ENCODE results near the gene TTC29.
A peak's percentile ranks its signal among the peaks of the same experiment; 100 is the strongest.
"Not testable (repeated sequence)": the region's sequence is repeated elsewhere in the genome, so short reads cannot be mapped to it uniquely, and the experiment has no call there.

TTC29 gene

GRCh38 chr4:146852360-146852759 is 93.3 kb downstream of the TTC29 start:
- DNase-seq: no peak

DNA sequence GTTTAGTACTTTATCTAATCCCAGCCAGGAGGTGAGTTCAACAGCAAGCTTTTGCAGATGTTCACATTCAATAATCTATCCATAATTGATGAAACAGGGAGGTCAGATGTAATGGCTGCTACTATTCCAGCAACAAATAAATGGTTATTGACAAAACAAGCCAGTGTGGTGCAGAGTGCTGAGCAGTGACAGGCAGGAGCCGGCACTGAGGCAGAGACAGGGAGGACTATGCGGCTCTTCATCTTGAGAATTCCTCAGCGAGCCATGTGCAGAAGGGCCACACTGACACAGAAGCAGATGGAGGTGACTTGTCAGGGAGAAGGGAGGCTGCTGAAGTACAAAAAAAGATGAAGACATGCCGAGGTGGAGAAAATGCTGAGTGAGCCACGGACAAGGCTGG is 98.3 kb downstream of the TTC29 start:
- DNase-seq: no peak

DNA sequence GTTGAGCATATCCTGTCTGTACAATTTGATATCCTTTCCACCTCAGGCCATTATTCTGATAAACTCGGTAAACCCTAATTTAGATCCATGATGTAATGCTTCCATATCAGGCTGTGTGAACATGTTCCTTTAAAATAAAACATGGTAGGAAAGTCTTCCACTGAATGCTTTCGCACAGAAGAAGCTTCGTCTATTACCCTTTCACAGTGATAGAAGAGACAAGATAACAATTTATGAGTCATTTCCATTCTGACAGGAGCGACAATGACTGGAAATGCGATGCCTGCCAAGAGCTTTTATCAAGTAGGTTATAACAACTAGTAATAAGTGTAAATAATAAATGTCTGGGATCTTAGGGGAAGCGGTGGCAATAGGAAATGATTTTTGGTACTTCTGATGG is 98.8 kb downstream of the TTC29 start:
- no peak for DNase-seq

DNA sequence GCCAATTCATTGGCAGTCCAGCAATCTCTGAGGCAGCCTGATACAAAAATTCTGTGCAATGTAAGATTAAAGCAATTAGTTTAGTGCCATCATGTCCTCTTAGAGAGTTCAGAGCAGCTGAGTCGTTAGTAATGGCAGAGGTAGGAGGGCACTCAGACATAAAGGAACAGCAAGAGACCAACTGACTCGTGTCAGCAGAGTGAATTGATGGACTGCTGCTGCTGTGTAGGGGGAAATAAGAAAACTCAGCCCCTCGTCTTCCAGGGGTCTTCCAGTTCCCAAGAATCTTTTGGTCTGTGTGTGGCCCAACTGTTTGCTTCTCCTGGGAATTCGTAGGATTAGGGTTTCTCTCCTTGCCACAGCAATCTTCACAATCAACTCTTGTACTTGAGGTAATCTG is 100.9 kb downstream of the TTC29 start:
- DNase-seq: no peak

GRCh38 chr4:146842876-146843275 is 102.8 kb downstream of the TTC29 start:
- no peak for DNase-seq

- DNase-seq: no peak
These were observed 104.9 kb downstream of the TTC29 start for GRCh38 chr4:146840731-146841130.

- DNase-seq: no peak
These were observed 110.6 kb downstream of the TTC29 start for GRCh38 chr4:146835096-146835495.

- no peak for DNase-seq
These were observed 111.2 kb downstream of the TTC29 start for GRCh38 chr4:146834263-146835034.

DNA sequence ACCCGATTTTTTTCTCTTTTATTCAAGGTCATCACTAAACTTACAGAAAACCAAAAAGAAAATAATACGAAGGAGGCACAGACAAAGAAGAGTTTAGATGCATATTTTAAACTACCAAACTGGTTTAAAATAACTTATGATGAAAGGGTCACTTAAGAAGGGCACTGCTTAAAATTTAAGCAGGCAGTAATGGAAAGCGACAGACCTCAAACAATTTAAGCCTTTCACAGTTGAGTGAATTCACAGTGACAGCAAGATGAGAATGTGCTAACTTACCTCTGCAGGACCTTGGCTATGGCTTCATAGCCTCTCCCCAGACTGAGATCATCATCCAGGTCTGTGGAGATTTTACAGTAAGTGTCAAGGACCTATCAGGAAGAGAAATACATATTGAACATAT is 112.1 kb downstream of the TTC29 start:
- DNase-seq: no peak

GRCh38 chr4:146822980-146823379 is 122.7 kb downstream of the TTC29 start:
- not testable (repeated sequence) for DNase-seq

GRCh38 chr4:146814750-146815149 is 130.9 kb downstream of the TTC29 start:
- DNase-seq: no peak

DNA sequence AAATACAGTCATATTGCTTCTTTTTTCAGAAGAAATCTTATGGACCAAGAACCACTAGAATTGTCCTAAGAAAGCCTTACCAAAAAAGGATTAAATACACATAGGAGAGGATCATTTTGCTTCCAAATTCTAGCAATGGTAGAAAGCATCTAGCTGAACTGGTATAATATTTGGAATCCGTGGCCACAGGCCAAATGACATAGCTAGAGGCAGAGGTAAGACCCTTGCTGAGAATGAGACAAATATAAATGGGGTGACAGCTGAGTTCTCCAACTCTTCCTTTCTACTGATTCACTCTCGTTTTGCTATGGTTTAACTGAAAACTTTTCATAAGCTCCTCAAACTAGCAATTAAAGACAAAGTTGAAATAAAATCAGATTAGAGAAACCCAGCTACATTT is 150.0 kb downstream of the TTC29 start:
- DNase-seq: no peak

DNA sequence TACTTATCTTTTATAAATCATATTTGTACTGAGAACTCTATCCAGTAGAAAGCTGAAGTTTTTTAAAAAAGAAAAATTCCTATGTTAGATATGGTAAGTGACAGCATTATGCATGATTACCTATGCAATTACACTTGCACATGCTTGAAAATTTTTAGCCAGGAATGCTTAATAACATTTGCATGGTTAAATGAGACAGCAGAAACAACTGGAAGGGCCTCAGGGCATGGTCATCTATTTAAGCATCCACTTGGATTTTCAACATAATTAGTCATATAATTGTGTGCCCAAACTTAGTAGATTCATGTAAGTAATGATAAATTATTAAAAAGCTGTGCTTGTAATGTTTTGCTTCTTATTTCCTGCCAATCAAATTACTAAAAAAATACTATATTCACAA is 151.9 kb downstream of the TTC29 start:
- no peak for DNase-seq

- DNase-seq: no peak
These were observed 154.2 kb downstream of the TTC29 start for GRCh38 chr4:146791439-146791838.

GRCh38 chr4:146790515-146790914 is 155.1 kb downstream of the TTC29 start:
- no peak for DNase-seq

DNA sequence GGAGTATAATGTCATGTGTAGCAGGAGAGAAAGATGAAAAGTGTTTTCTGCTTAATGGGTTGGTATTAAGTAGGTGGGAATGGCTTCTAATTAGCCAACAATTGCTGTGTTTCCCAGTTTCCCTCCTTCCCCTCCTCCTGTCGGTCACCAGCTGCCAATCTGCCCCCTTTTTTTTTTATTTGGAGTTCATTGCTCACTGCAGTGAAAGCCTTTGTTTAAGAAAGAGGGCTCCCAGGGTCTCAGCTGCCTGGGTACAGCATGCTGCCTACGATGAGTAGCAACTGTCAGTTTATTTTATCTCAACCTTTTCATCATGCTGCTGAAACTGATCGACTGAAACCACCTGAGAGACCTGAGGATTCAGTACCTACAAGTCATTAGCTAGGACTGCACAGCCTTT is 157.9 kb downstream of the TTC29 start:
- DNase-seq: no peak

- DNase-seq: no peak
These were observed 169.0 kb downstream of the TTC29 start for GRCh38 chr4:146776691-146777090.

DNA sequence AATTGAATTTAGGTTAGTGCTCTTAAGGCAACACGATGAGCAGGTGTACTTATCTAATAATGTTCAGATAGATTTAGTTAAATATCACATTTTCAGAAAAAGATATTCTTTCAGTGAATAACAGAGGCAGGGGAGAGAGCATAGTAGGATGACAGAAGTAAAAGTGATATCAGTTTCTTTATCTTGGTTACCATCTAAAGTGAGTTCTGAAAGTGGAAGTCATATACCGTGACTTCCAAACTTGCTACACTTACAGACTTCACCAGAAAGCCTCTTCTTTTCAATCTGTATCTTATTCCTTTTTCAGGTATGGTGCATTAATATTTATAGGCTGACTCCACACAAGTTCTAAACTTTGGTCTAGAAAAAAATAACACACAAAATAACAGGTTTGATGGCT is 182.1 kb downstream of the TTC29 start:
- no peak for DNase-seq

GRCh38 chr4:146762016-146762415 is 183.6 kb downstream of the TTC29 start:
- DNase-seq: no peak

- no peak for DNase-seq
These were observed 203.2 kb downstream of the TTC29 start for GRCh38 chr4:146742416-146742815.

- DNase-seq: no peak
These were observed 206.5 kb downstream of the TTC29 start for GRCh38 chr4:146739182-146739581.

GRCh38 chr4:146723519-146723918 is 222.1 kb downstream of the TTC29 start:
- peak; percentile 51 to 61 for DNase-seq

DNA sequence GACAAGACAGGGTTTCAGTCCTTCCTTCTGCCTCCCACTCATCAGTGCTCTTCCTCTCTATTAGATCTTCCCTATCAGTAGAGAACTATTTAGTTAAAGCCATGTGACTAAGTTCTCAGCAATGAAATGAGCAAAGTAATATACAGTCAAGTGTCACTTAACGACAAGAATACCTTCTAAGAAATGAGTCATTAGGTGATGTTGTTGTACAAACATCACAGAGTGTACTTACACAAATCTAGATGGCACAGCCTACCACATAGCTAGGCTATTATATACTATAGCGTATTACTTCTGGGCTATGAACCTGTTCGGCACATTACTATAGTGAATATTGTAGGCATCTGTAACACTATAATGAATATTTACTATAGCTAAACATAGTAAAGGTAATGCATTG is 235.7 kb downstream of the TTC29 start:
- no peak for DNase-seq

DNA sequence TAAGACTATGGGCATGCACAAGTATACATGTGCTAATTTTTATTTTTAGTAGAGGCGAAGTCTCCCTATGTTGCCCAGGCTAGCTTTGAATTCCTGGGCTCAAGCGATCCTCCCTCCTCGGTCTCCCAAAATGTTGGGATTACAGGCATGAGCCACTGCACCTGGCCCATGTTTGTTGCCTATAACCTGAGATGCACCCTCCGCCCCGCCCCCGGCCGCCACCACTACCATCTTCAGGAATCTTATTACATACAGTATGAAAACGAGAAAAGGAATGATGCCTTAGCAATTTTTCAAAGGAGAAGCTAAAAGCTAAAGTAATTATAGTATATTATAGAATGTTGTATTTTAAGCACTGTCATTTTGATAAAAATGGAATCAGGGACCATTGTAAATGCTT is 245.8 kb downstream of the TTC29 start:
- DNase-seq: no peak

DNA sequence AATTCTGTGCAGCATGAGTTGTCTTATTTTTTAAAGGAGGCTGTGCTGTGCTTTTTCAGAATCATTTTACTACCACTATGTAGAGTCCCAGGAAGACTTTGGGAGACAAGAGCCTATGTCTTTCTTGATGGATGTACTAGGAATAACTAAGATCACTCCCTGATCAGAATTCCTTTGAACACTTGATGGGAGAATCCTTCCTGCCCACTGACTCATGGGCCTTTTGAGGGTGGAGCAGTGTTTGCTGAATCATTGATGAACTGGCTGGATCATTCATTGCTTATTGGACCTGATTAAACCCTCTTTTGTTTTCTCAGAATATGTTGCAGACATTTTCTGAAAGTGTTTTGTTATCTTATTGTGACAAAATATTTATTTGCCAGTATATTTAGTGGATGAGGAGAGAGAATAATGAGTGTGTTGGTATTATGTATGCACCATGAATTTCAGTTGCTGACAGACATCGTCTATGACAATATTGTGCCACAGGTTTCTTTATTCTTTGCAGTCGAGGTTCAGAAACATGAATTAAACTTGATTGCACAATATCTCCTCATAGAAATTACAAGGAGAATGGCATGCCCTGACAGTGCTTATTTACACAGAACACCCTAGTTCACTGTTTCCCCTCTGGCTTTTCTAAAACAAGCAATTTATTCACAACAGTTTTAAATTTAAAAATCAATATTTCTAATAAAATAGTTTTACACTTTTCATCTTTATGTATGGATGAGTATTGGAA is 270.7 kb downstream of the TTC29 start:
- DNase-seq: no peak

Data from NCI-H526 (cell line).